ENCODE measurements around the gene TMEM132C. TPM values are rescaled to one million over a fixed set of nuclear protein-coding genes. Genes with fewer than 3 reads are reported as not detected.

The TMEM132C gene
- total RNA-seq, 6 experiments from 2014 or later, result not detected

DNA sequence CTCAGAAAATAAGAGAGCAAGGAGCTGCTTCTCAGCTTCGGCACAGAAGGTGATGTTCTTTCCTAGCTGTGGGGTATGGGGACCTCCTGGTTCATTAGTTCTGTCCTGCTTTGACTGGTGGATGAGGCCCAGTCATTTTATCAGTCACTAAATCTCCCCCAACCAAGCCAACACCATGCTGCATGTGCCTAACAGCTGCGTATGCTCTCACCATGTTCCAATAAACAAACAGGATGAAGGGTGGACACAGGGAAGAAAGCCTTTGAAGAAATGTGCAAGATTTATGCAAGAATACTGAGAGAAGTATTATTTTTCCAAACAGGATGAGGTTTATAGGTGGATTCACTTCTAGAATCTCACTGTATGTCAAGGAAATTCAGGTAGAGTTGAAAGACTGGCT, 156.2 kb downstream of the TMEM132C start:
- Mint-ChIP-seq H3K4me3 (no peak overlapping the region), H3K4me1 (ENCODE audit: low read depth) (no peaks in the 10 kb centered on the region), H3K27ac (no peak overlapping the region), H3K36me3 (ENCODE audit: low read depth) (peaks cover 7% of the 10 kb centered on the region), H3K27me3 (ENCODE audit: insufficient read depth) (peaks cover 5% of the 10 kb centered on the region; the same call in 1 of the 2 replicates), H3K9me3 (peaks cover 64% of the 10 kb centered on the region)
- DNase-seq, result no peak
- TF ChIP-seq, protein P1, sequence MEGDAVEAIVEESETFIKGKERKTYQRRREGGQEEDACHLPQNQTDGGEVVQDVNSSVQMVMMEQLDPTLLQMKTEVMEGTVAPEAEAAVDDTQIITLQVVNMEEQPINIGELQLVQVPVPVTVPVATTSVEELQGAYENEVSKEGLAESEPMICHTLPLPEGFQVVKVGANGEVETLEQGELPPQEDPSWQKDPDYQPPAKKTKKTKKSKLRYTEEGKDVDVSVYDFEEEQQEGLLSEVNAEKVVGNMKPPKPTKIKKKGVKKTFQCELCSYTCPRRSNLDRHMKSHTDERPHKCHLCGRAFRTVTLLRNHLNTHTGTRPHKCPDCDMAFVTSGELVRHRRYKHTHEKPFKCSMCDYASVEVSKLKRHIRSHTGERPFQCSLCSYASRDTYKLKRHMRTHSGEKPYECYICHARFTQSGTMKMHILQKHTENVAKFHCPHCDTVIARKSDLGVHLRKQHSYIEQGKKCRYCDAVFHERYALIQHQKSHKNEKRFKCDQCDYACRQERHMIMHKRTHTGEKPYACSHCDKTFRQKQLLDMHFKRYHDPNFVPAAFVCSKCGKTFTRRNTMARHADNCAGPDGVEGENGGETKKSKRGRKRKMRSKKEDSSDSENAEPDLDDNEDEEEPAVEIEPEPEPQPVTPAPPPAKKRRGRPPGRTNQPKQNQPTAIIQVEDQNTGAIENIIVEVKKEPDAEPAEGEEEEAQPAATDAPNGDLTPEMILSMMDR (IDR thresholded peaks at IDR 0.05), result no peak

DNA sequence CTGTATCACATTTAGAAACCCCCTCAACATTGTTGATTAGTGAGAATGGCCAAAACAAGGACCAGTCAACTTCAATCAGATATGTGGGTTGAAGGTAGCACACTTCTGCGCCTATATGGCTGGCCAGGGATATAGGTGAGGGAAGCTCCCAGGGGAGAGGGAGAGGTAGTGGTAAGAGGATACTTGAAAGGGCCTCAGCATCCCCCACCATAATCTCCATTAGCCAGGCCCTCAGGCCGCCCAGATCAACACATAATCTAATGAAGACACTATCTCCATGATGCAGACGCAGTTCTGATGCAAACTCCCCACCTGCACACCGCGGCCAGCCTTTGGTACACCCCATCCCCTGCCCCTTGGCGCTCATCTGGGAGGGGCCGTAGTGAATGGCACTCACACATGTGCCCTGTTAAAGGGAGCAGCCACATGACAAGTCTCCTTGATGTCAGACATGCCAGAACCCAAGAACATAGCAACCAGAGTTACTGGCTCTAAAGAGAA, 158.0 kb downstream of the TMEM132C start:
- DNase-seq, result no peak
- Mint-ChIP-seq H3K9me3 (peaks cover 70% of the 10 kb centered on the region), H3K27ac (no peak overlapping the region), H3K36me3 (ENCODE audit: low read depth) (peaks cover 7% of the 10 kb centered on the region), H3K4me1 (ENCODE audit: low read depth) (no peaks in the 10 kb centered on the region), H3K4me3 (no peak overlapping the region), H3K27me3 (ENCODE audit: insufficient read depth) (peaks cover 5% of the 10 kb centered on the region; the same call in 1 of the 2 replicates)
- TF ChIP-seq, protein P1 (IDR thresholded peaks at IDR 0.05), result no peak

DNA sequence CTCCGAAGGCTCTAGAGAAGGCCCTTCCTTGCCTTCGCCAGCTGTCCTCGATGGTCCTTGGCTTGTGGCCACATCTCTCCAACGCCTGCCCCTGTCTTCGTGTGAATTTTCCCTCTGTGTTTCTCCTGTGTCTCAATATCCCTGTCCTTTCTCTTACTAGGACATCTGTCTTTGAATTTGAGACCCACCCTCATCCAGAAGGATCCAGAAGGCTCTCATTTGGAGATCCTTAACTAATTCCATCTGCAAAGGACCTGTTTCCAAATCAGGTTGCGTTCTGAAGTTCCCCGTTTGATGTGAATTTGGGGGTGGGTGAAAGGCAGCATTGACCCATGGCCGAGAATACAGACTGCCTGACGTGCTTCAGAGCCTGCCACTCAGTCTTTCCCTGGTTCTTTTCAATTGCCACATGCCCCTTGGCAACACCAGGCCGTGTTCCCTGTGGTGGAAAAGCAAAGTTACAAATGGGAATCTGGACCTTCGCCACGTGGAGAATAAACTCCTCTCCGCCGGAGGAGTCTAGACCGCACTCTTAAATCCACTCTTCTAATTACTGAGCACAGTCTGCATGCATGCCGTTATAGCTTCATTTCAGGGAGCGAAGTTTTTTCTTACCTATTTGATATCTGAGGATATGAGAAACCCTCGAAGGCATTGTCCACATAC, 158.8 kb downstream of the TMEM132C start:
- no peaks in the 10 kb centered on the region for H3K4me1 Mint-ChIP-seq (ENCODE audit: low read depth)
- no peak overlapping the region for H3K4me3 Mint-ChIP-seq
- DNase-seq, result no peak
- no peak overlapping the region for H3K27ac Mint-ChIP-seq
- peaks cover 7% of the 10 kb centered on the region for H3K36me3 Mint-ChIP-seq (ENCODE audit: low read depth)
- peaks cover 5% of the 10 kb centered on the region; the same call in 1 of the 2 replicates for H3K27me3 Mint-ChIP-seq (ENCODE audit: insufficient read depth)
- H3K9me3 Mint-ChIP-seq, result peaks cover 66% of the 10 kb centered on the region
- TF ChIP-seq, protein P1 (IDR thresholded peaks at IDR 0.05), result no peak

DNA sequence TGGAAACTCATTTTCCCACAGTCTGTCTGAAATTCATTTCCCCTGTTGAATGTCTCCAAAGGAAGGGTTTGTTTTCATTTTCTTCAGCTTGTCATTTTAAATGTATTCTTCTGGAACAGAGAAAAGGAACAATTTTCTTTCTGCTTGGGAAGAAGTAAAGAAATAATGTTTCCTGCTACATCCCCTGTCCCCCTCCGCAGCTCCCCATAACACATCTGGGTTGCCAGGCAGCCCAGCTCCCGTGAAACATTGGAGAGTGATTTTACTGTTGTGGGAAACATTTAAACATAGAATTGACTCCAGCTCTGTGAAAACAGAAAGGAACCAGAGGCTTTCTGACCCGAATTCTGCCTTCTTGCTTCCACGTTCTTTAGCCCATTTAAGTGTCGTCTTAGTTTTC, 159.5 kb downstream of the TMEM132C start:
- no peak for DNase-seq
- TF ChIP-seq, protein P1 (IDR thresholded peaks at IDR 0.05), result no peak
- H3K4me1 Mint-ChIP-seq (ENCODE audit: low read depth), result no peaks in the 10 kb centered on the region
- no peak overlapping the region for H3K27ac Mint-ChIP-seq
- peaks cover 7% of the 10 kb centered on the region for H3K36me3 Mint-ChIP-seq (ENCODE audit: low read depth)
- peaks cover 68% of the 10 kb centered on the region for H3K9me3 Mint-ChIP-seq
- H3K4me3 Mint-ChIP-seq, result no peak overlapping the region
- H3K27me3 Mint-ChIP-seq (ENCODE audit: insufficient read depth), result peaks cover 5% of the 10 kb centered on the region; the same call in 1 of the 2 replicates

DNA sequence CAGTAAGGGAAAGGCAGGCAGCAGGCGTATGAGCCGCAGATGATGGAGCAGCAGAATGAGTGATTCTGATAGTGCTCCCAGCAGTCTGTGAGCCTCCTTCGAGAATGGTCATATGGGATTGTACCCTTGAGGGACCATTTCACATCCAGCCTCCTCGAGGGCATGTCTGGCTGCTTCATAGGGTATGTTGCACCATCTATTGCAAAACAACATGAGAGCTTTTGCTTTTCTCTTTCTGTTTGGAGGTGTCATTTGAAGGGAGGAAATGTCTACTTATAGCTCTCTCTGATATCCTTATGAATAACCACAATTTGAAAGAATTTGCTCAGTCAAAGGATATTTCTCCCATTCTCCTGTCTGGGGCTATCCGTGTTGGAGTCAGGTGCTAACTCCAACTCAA, 172.8 kb downstream of the TMEM132C start:
- H3K4me3 Mint-ChIP-seq, result no peak overlapping the region
- TF ChIP-seq, protein P1 (IDR thresholded peaks at IDR 0.05), result no peak
- H3K36me3 Mint-ChIP-seq (ENCODE audit: low read depth), result no peaks in the 10 kb centered on the region
- H3K27me3 Mint-ChIP-seq (ENCODE audit: insufficient read depth), result no peaks in the 10 kb centered on the region
- H3K27ac Mint-ChIP-seq, result no peak overlapping the region
- no peaks in the 10 kb centered on the region for H3K4me1 Mint-ChIP-seq (ENCODE audit: low read depth)
- H3K9me3 Mint-ChIP-seq, result peaks cover 74% of the 10 kb centered on the region
- no peak for DNase-seq

Data from HFFc6 (cell line).